ENCODE results near the gene PCSK6. TPM values are rescaled to one million over a fixed set of nuclear protein-coding genes. Genes with fewer than 3 reads are reported as not detected.

The PCSK6 gene
- total RNA-seq, 1 donor from 2014 or later = 1.3 TPM

DNA sequence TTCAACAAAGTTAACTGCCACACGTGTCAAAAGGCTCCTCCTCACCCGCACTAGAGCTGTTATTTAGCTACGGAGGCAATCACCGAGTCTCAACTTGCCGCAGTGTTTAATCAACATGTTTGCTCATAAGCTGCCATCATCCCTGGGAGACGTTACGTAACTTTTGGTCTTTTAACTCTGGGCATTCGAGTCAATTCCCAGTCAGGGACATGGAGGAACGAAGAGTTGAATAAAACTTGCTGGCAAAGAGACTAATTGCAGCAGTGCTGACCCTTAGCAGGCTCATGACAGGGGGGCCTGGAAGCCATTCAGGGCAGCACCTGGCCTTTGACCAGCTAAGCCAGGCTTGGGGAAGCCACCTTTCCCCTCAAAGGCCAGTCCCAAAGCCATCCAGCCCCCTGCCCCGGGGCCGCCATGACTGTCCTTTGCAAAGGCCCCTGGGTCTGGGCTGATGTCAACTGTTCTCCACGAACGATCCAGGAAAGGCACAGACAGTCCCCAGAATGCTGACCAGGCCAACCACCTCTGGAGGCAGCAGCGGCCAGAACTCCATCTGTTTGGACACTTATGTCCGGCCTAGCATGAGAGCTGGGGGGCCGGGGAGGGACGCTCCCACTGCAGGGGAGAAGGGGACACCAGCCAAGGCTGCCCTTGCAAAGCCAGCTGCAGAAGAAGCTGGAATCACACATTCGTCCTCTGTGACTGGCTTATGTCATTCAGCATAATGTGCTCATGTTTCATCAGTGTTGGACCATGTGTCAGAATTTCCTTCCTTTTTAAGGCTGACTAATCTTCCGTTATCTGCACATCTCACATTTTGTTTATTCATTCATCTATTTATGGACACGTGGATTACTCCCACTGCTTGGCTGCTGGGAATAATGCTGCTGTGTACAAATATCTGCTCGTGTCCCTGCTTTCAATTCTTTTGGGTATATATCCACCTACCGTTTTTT is 43.7 kb downstream of the PCSK6 start:
- H3K27ac Mint-ChIP-seq (ENCODE audit: unreplicated experiment) = no peak overlapping the region
- H3K4me1 ChIP-seq (ENCODE audit: insufficient read depth, low read length) = peaks cover 2% of the 10 kb centered on the region

GRCh38 chr15:101444807-101445508 is 44.5 kb downstream of the PCSK6 start:
- peaks cover 2% of the 10 kb centered on the region for H3K9me3 Mint-ChIP-seq (ENCODE audit: unreplicated experiment)
- H3K36me3 ChIP-seq (ENCODE audit: insufficient read depth, low read length) = no peaks in the 10 kb centered on the region
- DNase-seq (ENCODE audit: low read depth) = no peak

More for the DNA sequence above, 43.7 kb downstream of the PCSK6 start:
- H3K9me3 ChIP-seq (ENCODE audit: insufficient read depth, low read depth, low read length) = no peaks in the 10 kb centered on the region
- H3K79me2 ChIP-seq (ENCODE audit: insufficient read depth, low read length) = no peaks in the 10 kb centered on the region
- peaks cover 7% of the 10 kb centered on the region for H3K4me1 Mint-ChIP-seq (ENCODE audit: low read depth, unreplicated experiment)
- no peak overlapping the region for H3K4me3 Mint-ChIP-seq (ENCODE audit: unreplicated experiment)
- no peak overlapping the region for H3K9ac ChIP-seq (ENCODE audit: low read length)
- FAIRE-seq (no peak), DNase-seq (ENCODE audit: low read depth) (peak; percentile 8)
- no peak overlapping the region for H3K27ac ChIP-seq (ENCODE audit: low read depth, low read length)
- TF ChIP-seq, protein P1, sequence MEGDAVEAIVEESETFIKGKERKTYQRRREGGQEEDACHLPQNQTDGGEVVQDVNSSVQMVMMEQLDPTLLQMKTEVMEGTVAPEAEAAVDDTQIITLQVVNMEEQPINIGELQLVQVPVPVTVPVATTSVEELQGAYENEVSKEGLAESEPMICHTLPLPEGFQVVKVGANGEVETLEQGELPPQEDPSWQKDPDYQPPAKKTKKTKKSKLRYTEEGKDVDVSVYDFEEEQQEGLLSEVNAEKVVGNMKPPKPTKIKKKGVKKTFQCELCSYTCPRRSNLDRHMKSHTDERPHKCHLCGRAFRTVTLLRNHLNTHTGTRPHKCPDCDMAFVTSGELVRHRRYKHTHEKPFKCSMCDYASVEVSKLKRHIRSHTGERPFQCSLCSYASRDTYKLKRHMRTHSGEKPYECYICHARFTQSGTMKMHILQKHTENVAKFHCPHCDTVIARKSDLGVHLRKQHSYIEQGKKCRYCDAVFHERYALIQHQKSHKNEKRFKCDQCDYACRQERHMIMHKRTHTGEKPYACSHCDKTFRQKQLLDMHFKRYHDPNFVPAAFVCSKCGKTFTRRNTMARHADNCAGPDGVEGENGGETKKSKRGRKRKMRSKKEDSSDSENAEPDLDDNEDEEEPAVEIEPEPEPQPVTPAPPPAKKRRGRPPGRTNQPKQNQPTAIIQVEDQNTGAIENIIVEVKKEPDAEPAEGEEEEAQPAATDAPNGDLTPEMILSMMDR (IDR thresholded peaks at IDR 0.05; ENCODE audit: insufficient read depth, low read depth, low read length) = no peak
- no peak for TF ChIP-seq EZH2 (IDR thresholded peaks at IDR 0.05; ENCODE audit: insufficient read depth, low read length)
- H4K20me1 ChIP-seq (ENCODE audit: insufficient read depth, low read length) = no peaks in the 10 kb centered on the region
- no peak overlapping the region for H2AFZ ChIP-seq (ENCODE audit: low read depth, low read length)
- H3K27me3 Mint-ChIP-seq (ENCODE audit: low read depth, unreplicated experiment) = peaks cover 16% of the 10 kb centered on the region
- no peak overlapping the region for H3K4me3 ChIP-seq (ENCODE audit: insufficient read depth, low read depth, low read length)
- H3K36me3 ChIP-seq (ENCODE audit: insufficient read depth, low read length) = no peaks in the 10 kb centered on the region
- peak overlapping the region; percentile 40 for H3K4me2 ChIP-seq (ENCODE audit: low read length)
- no peaks in the 10 kb centered on the region for H3K36me3 Mint-ChIP-seq (ENCODE audit: low read depth, unreplicated experiment)
- H3K9me3 Mint-ChIP-seq (ENCODE audit: unreplicated experiment) = peaks cover 5% of the 10 kb centered on the region
- peaks cover 2% of the 10 kb centered on the region for H3K27me3 ChIP-seq (ENCODE audit: insufficient read depth, low read length)

More at GRCh38 chr15:101444807-101445508, 44.5 kb downstream of the PCSK6 start:
- H3K4me1 Mint-ChIP-seq (ENCODE audit: low read depth, unreplicated experiment) = peaks cover 7% of the 10 kb centered on the region
- TF ChIP-seq, protein P1 (IDR thresholded peaks at IDR 0.05; ENCODE audit: insufficient read depth, low read depth, low read length) = no peak
- no peak for TF ChIP-seq EZH2 (IDR thresholded peaks at IDR 0.05; ENCODE audit: insufficient read depth, low read length)
- Histone ChIP-seq H3K27me3 (ENCODE audit: insufficient read depth, low read length) (peaks cover 2% of the 10 kb centered on the region), H3K4me1 (ENCODE audit: insufficient read depth, low read length) (peaks cover 2% of the 10 kb centered on the region), H3K4me3 (ENCODE audit: insufficient read depth, low read depth, low read length) (no peak overlapping the region), H3K79me2 (ENCODE audit: insufficient read depth, low read length) (no peaks in the 10 kb centered on the region), H3K27ac (ENCODE audit: low read depth, low read length) (no peak overlapping the region), H3K9me3 (ENCODE audit: insufficient read depth, low read depth, low read length) (no peaks in the 10 kb centered on the region), H4K20me1 (ENCODE audit: insufficient read depth, low read length) (no peaks in the 10 kb centered on the region), H2AFZ (ENCODE audit: low read depth, low read length) (no peak overlapping the region), H3K9ac (ENCODE audit: low read length) (no peak overlapping the region), H3K4me2 (ENCODE audit: low read length) (no peak overlapping the region)
- H3K27ac Mint-ChIP-seq (ENCODE audit: unreplicated experiment) = no peak overlapping the region
- no peak for FAIRE-seq
- no peak overlapping the region for H3K4me3 Mint-ChIP-seq (ENCODE audit: unreplicated experiment)
- peaks cover 2% of the 10 kb centered on the region for H3K36me3 Mint-ChIP-seq (ENCODE audit: low read depth, unreplicated experiment)
- peaks cover 13% of the 10 kb centered on the region for H3K27me3 Mint-ChIP-seq (ENCODE audit: low read depth, unreplicated experiment)
